Keratinocyte (primary cell): ENCODE measurements around the gene CBLL1. TPM values are rescaled to one million over a fixed set of nuclear protein-coding genes. Genes with fewer than 3 reads are reported as not detected.

Experiments
- DNase-seq: peaks from one replicate; pipeline ENCODE4 v3.0.0-alpha.2; 2011; ENCODE audit warnings: low read depth, missing footprints, low spot score
- FAIRE-seq: peaks from 2 replicates; lab custom pipeline; 2011; peaks lifted over from hg19 to GRCh38; lab: Jason Lieb, UNC
- H2AFZ ChIP-seq: 2 replicates; pipeline ENCODE4 v1.6.0; 2012; ENCODE audit warnings: low read length, control low read depth, inconsistent platforms; ENCODE audit not compliant: control insufficient read depth
- H3K27ac ChIP-seq: 2 replicates; pipeline ENCODE4 v1.5.1; 2011; ENCODE audit warnings: low read length; ENCODE audit not compliant: control insufficient read depth, insufficient read depth
- H3K27me3 ChIP-seq: 3 replicates; pipeline ENCODE4 v1.6.0; 2011; ENCODE audit warnings: low read length; ENCODE audit not compliant: control insufficient read depth, insufficient read depth; ENCODE audit errors: extremely low read depth
- H3K36me3 ChIP-seq, 2 experiments: 2 replicates in 1 of 2; 3 replicates in 1 of 2; pipeline ENCODE4 v1.5.1; 2011; ENCODE audit warnings: low read length in 2 of 2, mild to moderate bottlenecking in 1 of 2; ENCODE audit not compliant: control insufficient read depth in 2 of 2, insufficient read depth in 2 of 2; ENCODE audit errors: extremely low read depth in 1 of 2
- H3K4me1 ChIP-seq: 3 replicates; pipeline ENCODE4 v1.5.1; 2011; ENCODE audit warnings: low read length; ENCODE audit not compliant: control insufficient read depth, insufficient read depth; ENCODE audit errors: extremely low read depth
- H3K4me2 ChIP-seq: 3 replicates; pipeline ENCODE4 v1.6.0; 2011; ENCODE audit warnings: low read depth, low read length; ENCODE audit not compliant: control insufficient read depth, insufficient read depth; ENCODE audit errors: extremely low read depth
- H3K4me3 ChIP-seq, 3 experiments: fragments of 200-600 bp in 1 of 3; sonication (generic) in 1 of 3; 2 replicates in 2 of 3; 3 replicates in 1 of 3; pipeline ENCODE4 v1.5.1; 2011 to 2016; ENCODE audit warnings: low read length in 3 of 3, mild to moderate bottlenecking in 3 of 3, control low read depth in 2 of 3, inconsistent platforms in 1 of 3, low read depth in 1 of 3, mixed read lengths in 1 of 3, mixed run types in 1 of 3, moderate library complexity in 1 of 3; ENCODE audit not compliant: control insufficient read depth in 2 of 3, insufficient read depth in 2 of 3; ENCODE audit errors: extremely low read depth in 1 of 3
- H3K79me2 ChIP-seq: 2 replicates; pipeline ENCODE4 v1.6.0; 2012; ENCODE audit warnings: low read length; ENCODE audit not compliant: control insufficient read depth, insufficient read depth
- H3K9ac ChIP-seq: 3 replicates; pipeline ENCODE4 v1.6.0; 2011; ENCODE audit warnings: low read length; ENCODE audit not compliant: control insufficient read depth, insufficient read depth; ENCODE audit errors: extremely low read depth
- H3K9me1 ChIP-seq: 3 replicates; pipeline ENCODE4 v1.6.0; 2011; ENCODE audit warnings: low read length; ENCODE audit not compliant: control insufficient read depth, insufficient read depth; ENCODE audit errors: extremely low read depth
- H3K9me3 ChIP-seq: 2 replicates; pipeline ENCODE4 v1.5.1; 2012; ENCODE audit warnings: low read depth, low read length; ENCODE audit not compliant: control insufficient read depth
- H4K20me1 ChIP-seq: 3 replicates; pipeline ENCODE4 v1.6.0; 2011; ENCODE audit warnings: low read length; ENCODE audit not compliant: control insufficient read depth, insufficient read depth; ENCODE audit errors: extremely low read depth
- CTCF ChIP-seq, 3 experiments: IDR thresholded peaks in 1 of 3; conservative IDR thresholded peaks in 1 of 3; optimal IDR thresholded peaks in 1 of 3; 2 replicates in 2 of 3; 3 replicates in 1 of 3; pipeline versions ENCODE3 to v1.5.1; 2011; ENCODE audit warnings: low read length in 3 of 3, mild to moderate bottlenecking in 3 of 3, moderate library complexity in 2 of 3, control low read depth in 1 of 3, inconsistent platforms in 1 of 3; ENCODE audit not compliant: insufficient read depth in 2 of 3; ENCODE audit errors: extremely low read depth in 1 of 3
- EZH2 ChIP-seq: IDR thresholded peaks from one replicate; pipeline ENCODE4 v1.6.1; 2012; ENCODE audit warnings: inconsistent platforms, mild to moderate bottlenecking, low read length, moderate library complexity
- dilution Hi-C: fragments of 300-500 bp; cut with MboI; formaldehyde crosslinking; loops from one replicate; pipeline ENCODE4 v1.7.0; 2020; ENCODE audit warnings: low sequenced_read_pairs; ENCODE audit not compliant: extremely low pct_ligation_motif_present
- polyA plus RNA-seq, 5 experiments: library from polyadenylated mRNA; depleted of rRNA in 3 of 5; stranded (reverse) in 3 of 5; stranded (forward) in 1 of 5; unstranded in 1 of 5; fragments of >200 nt; gene quantifications; 1 replicate in 1 of 5; 2 replicates in 3 of 5; 3 replicates in 1 of 5; pipeline versions ENCODE4 v1.2.1 to v1.2.3, GENCODE V29; 2011 to 2012; ENCODE audit warnings: missing spikeins in 2 of 5, low read depth in 1 of 5, low replicate concordance in 1 of 5

The CBLL1 gene
- polyA plus RNA-seq, 1 donor (not counting 4 experiments of a cell fraction or from before 2014, with no cell fraction given): 15.3 TPM

GRCh38 chr7:107768263-107768662 is 24.3 kb downstream of the CBLL1 start:
- dilution Hi-C loops: loop anchor here (25.0 kb wide), 1 partner anchor 94 kb away; no protein-coding TSS in a partner anchor
- Histone ChIP-seq H3K27me3 (no peaks in the 10 kb centered on the region), H3K9me1 (no peaks in the 10 kb centered on the region), H2AFZ (no peak overlapping the region), H4K20me1 (no peaks in the 10 kb centered on the region), H3K9ac (no peak overlapping the region), H3K4me1 (peaks cover 2% of the 10 kb centered on the region), H3K27ac (no peak overlapping the region), H3K4me3 (no peak overlapping the region), H3K4me2 (no peak overlapping the region), H3K9me3 (no peaks in the 10 kb centered on the region), H3K36me3 (no peaks in the 10 kb centered on the region), H3K79me2 (no peaks in the 10 kb centered on the region)
- no peak for FAIRE-seq
- TF ChIP-seq CTCF (optimal IDR thresholded peaks at IDR 0.05 in 1 of 3, IDR thresholded peaks at IDR 0.05 in 1 of 3, conservative IDR thresholded peaks at IDR 0.05 in 1 of 3; ENCODE audit: extremely low read depth in 1 of 3, insufficient read depth in 2 of 3, low read length in 3 of 3) (no peak), EZH2 (no peak)
- no peak for DNase-seq

- Histone ChIP-seq H3K27me3 (peaks cover 3% of the 10 kb centered on the region), H3K79me2 (no peaks in the 10 kb centered on the region), H3K4me3 (no peak overlapping the region), H3K4me2 (no peak overlapping the region), H3K4me1 (peaks cover 2% of the 10 kb centered on the region), H3K36me3 (no peaks in the 10 kb centered on the region), H3K9me1 (no peaks in the 10 kb centered on the region), H3K9ac (no peak overlapping the region), H3K27ac (no peak overlapping the region), H2AFZ (no peak overlapping the region), H3K9me3 (no peaks in the 10 kb centered on the region), H4K20me1 (no peaks in the 10 kb centered on the region)
- dilution Hi-C loops: loop anchor here (25.0 kb wide), 1 partner anchor 89 kb away; no protein-coding TSS in a partner anchor
- TF ChIP-seq CTCF (optimal IDR thresholded peaks at IDR 0.05 in 1 of 3, IDR thresholded peaks at IDR 0.05 in 1 of 3, conservative IDR thresholded peaks at IDR 0.05 in 1 of 3; ENCODE audit: extremely low read depth in 1 of 3, insufficient read depth in 2 of 3, low read length in 3 of 3) (no peak), EZH2 (no peak)
- no peak for FAIRE-seq
- no peak for DNase-seq
These were observed 29.1 kb downstream of the CBLL1 start for GRCh38 chr7:107773027-107773426.
